Activated CD8-positive, alpha-beta memory T cell treated with anti-CD3 and anti-CD28 coated beads, Interleukin-2, amount 50 U/mL, for 1 hour (primary cell): ENCODE data around the gene ABR.
"Not testable (repeated sequence)": the region's sequence is repeated elsewhere in the genome, so short reads cannot be mapped to it uniquely, and the experiment has no call there.

Source experiments
- DNase-seq: peaks from one replicate; pipeline ENCODE4 v3.0.0-alpha.2; 2020; ENCODE audit errors: extremely low read depth

The ABR gene

GRCh38 chr17:1095090-1095852 is 84.5 kb downstream of the ABR start:
- no peak for DNase-seq

DNA sequence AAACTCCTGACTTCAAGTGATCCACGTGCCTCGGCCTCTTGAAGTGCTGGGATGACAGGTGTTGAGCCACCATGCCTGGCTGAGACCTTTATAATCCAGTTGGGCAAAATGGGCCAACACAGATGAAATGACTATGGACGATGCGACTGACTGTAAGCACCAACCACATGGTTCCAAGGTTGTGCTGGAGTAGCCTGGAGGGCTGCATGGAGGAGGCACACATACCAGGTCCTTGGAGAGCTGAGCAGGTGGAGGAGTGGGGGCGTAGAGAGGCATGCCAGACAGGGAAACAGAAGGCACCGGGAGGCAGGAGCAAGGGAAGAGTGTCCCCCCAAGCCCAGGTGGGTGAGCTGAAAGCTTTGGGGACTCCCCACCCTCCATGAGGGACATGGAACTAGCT is 85.2 kb downstream of the ABR start:
- no peak for DNase-seq

- no peak for DNase-seq
Observed at GRCh38 chr17:1091900-1092299, 87.9 kb downstream of the ABR start.

GRCh38 chr17:1091190-1091534 is 88.6 kb downstream of the ABR start:
- no peak for DNase-seq

DNA sequence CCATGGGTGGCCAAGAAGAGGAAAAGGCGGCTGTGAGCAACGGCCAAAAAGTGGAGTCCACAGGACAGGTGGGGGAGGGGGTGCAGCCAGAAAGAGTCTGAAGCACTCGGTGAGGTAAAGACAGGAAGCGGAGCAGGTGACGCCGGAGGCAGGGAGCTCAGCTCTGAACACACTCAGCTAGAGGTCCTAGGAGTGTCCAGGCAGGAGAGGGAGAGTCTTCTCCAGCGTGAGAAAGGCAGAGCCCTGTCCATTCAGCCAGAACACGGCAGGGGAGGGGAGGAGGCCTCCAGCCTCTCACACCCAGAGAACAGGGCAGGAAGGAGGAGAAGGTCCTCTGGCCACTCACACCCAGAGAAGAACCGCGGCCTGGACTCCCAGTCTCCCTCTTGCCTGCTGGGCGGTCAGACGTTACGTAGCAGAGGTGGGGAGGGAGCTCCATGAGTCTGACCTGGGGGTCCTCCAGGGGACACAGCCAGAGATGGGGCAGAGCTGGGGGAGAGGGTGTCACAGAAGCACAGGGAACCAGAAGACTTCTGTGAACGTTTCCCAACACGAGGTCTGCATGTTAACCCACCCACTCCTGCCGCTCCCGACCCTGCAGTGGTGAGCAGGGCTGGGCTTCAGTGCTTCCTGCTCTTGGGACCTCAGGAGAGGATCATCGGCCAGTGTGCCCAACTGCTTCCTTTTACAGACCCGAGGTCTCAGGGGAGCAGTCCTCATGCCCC is 89.2 kb downstream of the ABR start:
- DNase-seq, result no peak

- DNase-seq, result no peak
Observed at GRCh38 chr17:1089915-1090314, 89.9 kb downstream of the ABR start.

DNA sequence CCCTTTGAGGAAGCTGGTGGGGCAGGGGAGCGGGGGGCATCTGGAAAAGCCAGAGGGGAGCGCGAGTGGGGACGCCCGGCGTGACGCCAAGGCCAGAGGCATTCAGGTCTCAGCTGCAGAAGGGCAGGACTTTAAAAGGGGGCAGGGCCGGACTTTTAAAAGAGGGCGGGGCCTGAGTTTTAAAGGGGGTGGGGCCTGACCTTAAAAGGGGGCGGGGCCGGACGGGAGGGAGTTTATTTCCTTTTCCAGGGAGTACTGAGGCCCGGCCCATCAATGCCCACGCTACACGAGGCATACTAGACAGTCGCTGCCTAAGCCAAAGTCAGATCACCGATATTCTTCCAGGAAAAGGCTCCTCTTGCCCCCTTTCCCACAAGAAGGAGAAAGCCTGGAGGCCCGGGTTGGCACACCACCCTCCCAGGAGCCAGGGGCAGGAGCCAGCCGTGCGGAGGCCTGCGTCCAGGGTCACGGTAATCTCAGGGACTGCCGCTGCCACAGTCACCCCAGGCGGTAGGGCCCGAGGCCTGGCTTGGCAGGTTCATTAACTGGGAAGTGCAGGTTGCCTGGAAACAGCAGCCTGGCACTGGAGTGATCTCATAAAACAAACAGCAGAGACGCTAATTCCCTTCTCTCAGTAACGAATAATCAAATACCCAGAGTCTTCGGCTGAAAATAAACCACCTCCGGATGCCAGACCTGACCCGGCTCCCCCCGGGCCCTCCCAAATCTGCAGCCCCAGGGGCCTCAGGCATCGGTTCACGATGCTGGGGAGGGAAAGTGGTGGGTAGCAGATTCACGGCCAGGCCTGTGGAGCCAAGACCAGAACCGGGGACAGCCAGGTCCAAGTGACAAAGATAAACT is 92.2 kb downstream of the ABR start:
- DNase-seq, result no peak

GRCh38 chr17:1083451-1084187 is 96.2 kb downstream of the ABR start:
- no peak for DNase-seq

- no peak for DNase-seq
Observed at GRCh38 chr17:1082579-1082978, 97.2 kb downstream of the ABR start.

- no peak for DNase-seq
Observed at GRCh38 chr17:1078831-1079561, 100.8 kb downstream of the ABR start.

DNA sequence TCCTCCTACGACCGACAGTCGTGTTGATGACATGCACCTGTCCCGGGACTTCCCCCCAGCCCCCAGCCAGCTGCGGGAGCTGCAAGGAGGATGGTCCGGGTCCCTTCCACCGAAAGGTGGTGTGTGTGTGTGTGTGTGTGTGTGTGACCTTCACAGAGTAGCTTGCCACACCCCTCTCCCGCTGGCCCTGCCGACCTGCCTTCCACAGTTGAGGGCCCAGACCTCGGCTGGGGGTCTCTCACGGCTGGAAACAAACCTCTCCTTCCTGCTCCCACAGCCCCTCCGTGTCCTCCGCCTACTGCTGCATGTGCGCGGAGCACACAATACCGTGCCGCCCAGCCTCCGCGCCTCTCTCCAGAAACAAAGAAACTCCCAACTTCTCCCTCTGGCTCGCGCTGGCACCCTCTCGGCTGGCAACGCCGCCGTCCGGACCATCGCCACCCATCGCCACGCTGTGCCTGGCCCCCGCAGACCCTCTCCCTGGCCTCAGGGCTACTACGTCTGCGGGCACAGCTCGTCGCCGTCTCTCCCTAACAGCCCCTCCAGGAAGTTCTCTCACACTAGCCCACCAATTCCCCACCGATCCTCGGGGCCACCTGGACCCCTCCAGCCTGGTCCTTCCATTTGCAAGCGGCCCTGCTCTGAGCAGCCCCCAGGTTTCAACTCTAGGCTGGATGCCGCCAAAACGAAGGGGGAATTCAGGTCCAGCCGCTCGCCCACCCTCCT is 101.6 kb downstream of the ABR start:
- DNase-seq, result no peak

- DNase-seq, result no peak
Observed at GRCh38 chr17:1077581-1077985, 102.2 kb downstream of the ABR start.

DNA sequence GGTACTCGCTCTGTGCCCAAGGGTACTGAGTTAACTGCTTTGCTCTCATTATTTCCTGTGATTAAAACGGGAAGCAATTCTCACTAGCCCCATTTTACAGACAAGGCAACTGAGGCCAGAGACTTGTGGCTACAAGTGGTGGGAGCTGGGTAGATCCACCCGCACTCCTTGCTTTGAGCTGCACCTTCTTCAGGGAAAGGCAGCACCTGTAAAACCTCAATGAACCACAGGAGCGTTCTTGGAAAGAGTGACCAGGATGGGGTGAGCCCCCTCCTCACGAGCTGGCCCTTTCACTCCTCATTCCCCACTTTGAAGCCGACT is 102.8 kb downstream of the ABR start:
- no peak for DNase-seq

DNA sequence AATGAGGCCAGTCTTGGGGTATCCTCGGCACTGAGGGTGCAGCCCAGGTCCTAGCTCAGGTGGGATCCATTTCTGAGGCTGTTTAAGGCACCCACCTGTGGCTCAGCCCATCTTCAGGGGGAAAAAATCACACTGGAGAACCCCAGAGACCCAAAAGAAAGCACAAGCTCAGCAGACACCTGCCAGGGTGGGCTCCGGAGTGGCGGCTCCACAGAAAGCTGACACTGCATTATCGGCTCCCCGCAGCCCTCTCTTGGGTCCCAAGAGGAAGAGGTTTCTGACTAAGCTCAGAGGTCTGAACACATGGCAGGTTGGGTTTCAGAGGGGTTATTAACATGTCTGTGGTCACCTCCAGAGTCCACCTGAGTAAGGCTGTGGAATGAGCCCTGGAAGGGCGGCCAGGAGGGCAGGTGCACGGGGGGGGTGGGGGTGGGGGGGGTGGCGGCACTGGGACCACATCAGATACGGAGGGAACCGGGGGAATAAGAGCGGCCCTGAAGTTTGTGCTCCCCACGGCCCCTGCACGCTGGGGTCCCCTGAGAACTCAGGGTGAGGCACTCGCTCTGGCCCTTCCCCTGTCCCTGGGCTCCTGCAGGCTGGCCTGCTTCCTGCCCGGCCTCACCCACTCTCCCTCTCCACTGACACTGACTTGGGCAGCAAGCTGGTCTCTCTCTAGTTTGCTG is 103.3 kb downstream of the ABR start:
- DNase-seq, result no peak

DNA sequence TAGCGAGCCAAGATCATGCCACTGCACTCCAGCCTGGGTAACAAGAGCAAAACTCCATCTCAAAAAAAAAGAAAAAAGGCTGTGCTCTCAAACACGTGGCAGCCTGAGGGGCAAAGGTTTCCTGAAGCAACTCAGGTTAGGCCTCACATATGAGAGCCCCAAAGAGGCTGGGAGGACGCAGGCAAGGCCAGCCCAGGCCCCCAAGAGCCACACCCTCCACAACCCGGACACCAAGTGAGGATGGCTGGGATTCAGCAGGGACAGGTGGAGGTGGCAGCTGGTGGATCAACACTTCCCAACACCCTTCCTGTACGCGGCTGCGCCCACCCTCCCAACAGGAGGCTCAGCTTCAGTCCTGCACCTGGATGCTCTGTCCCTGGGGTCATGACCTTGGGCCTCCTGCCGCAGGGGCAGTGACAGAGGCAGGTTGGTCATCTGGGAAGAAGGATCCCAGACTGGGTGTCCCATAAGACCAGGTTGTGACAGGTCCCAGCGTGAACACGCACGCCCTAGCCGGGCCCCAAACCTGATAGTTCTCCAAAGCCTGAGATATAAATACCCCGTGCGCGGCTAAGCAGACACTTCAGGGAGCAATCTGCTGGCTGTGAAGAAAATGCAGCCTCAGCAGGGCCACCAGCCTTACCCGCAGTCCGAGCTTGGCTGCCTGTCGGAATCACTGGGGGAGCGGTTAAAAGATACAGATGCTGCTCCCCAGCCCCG is 104.7 kb downstream of the ABR start:
- DNase-seq, result no peak

DNA sequence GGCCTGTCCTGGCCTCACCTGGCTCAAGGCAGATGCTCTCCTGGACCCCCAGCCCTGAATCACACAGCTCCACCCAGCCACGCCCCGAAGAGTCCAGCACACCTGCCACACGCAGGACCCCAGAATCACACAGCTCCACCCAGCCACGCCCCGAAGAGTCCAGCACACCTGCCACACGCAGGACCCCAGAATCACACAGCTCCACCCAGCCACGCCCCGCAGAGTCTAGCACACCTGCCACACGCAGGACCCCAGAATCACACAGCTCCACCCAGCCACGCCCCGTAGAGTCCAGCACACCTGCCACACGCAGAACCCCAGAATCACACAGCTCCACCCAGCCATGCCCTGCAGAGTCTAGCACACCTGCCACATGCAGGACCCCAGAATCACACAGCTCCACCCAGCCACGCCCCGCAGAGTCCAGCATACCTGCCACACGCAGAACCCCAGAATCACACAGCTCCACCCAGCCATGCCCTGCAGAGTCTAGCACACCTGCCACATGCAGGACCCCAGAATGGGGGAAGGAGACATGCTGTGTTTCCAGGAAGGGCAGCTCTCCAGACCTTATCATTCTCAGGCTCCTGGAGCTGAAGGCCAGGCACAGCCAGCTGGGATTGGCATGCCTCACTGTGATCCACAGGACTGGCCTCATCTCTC is 105.7 kb downstream of the ABR start:
- not testable (repeated sequence) for DNase-seq

- no peak for DNase-seq
Observed at GRCh38 chr17:1073241-1073962, 106.4 kb downstream of the ABR start.

- no peak for DNase-seq
Observed at GRCh38 chr17:1072551-1072961, 107.2 kb downstream of the ABR start.
